Panc1 (cell line): ENCODE measurements around the gene TMEM156. TPM values are rescaled to one million over a fixed set of nuclear protein-coding genes. Genes with fewer than 3 reads are reported as not detected.

Source experiments
- ATAC-seq: fragments of 200-7000 bp; cut with Tn5 transposase; 2 replicates; pipeline ENCODE4 v1.9.1; 2020; ENCODE audit warnings: mild to moderate bottlenecking, moderate library complexity
- BruUV-seq: library from RNA; stranded (reverse); fragments of 400-500 nt; replicated peaks from 2 replicates; lab custom pipeline; 2021; lab: Mats Ljungman, UMichigan
- CTCF ChIA-PET: fragments of 300-600 bp; sonication (Branson Sonifier 250); formaldehyde crosslinking; loops from one replicate; lab custom pipeline; 2022; ENCODE audit warnings: antibody characterized with exemption; lab: Charles Lee
- POLR2A ChIA-PET: fragments of 300-600 bp; sonication (Branson Sonifier 250); formaldehyde crosslinking; loops from one replicate; lab custom pipeline; 2022; ENCODE audit warnings: antibody characterized with exemption; lab: Charles Lee
- DNase-seq: peaks from one replicate; pipeline ENCODE4 v3.0.0-alpha.2; 2010; ENCODE audit warnings: low read depth, low spot score
- H3K27ac ChIP-seq: 2 replicates; pipeline ENCODE4 v1.5.1; 2011; ENCODE audit warnings: mild to moderate bottlenecking, low read length, inconsistent platforms
- H3K27me3 ChIP-seq: fragments of 200-500 bp; sonication (Bioruptor generic); 2 replicates; pipeline ENCODE4 v1.6.0; 2014; ENCODE audit warnings: low read length, inconsistent platforms; ENCODE audit not compliant: control insufficient read depth, insufficient read depth
- H3K36me3 ChIP-seq: fragments of 200-500 bp; sonication (Bioruptor generic); 2 replicates; pipeline ENCODE4 v1.5.1; 2014; ENCODE audit warnings: inconsistent platforms, mild to moderate bottlenecking, low read length, moderate library complexity; ENCODE audit not compliant: control insufficient read depth, insufficient read depth
- H3K4me1 ChIP-seq: 2 replicates; pipeline ENCODE4 v1.5.1; 2011; ENCODE audit warnings: inconsistent platforms, mild to moderate bottlenecking, low read length, moderate library complexity; ENCODE audit not compliant: control insufficient read depth, insufficient read depth
- H3K4me3 ChIP-seq, 2 experiments: 2 replicates each; pipeline ENCODE4 v1.5.1; 2011 to 2012; ENCODE audit warnings: low read depth in 2 of 2, low read length in 2 of 2, mild to moderate bottlenecking in 2 of 2, inconsistent platforms in 1 of 2, moderate library complexity in 1 of 2
- H3K9me3 ChIP-seq: fragments of 200-500 bp; sonication (Bioruptor generic); 2 replicates; pipeline ENCODE4 v1.5.1; 2014; ENCODE audit warnings: low read depth, mild to moderate bottlenecking, inconsistent platforms, low read length, moderate library complexity; ENCODE audit not compliant: control insufficient read depth, insufficient read depth
- CTCF ChIP-seq: fragments of 450-650 bp; IDR thresholded peaks from 2 replicates; pipeline ENCODE4 v1.5.1; 2017; ENCODE audit warnings: mild to moderate bottlenecking
- POLR2AphosphoS5 ChIP-seq: IDR thresholded peaks from 2 replicates; pipeline ENCODE4 v1.6.1; 2012; ENCODE audit warnings: mild to moderate bottlenecking, low read depth, low read length, moderate library complexity
- REST ChIP-seq, 2 experiments: IDR thresholded peaks; 2 replicates each; pipeline ENCODE4 v1.6.1; 2011 to 2012; ENCODE audit warnings: low read depth in 2 of 2, control low read depth in 1 of 2, low read length in 1 of 2, mild to moderate bottlenecking in 1 of 2, moderate library complexity in 1 of 2; ENCODE audit not compliant: insufficient read depth in 1 of 2
- SIN3A ChIP-seq: IDR thresholded peaks from 2 replicates; pipeline ENCODE4 v1.6.1; 2012; ENCODE audit warnings: low read depth, mild to moderate bottlenecking, low read length, moderate library complexity, borderline replicate concordance; ENCODE audit not compliant: insufficient read depth
- TCF7L2 ChIP-seq: IDR thresholded peaks from 2 replicates; pipeline ENCODE4 v1.6.1; 2011; ENCODE audit warnings: mild to moderate bottlenecking, low read depth, low read length, inconsistent platforms
- in situ Hi-C: cut with HindIII; loops from 2 replicates; pipeline ENCODE4 v1.10.0; 2016; ENCODE audit warnings: low sequenced_read_pairs, low pct_unique_long_range_greater_than_20kb
- intact Hi-C: fragments of 100-400 bp; cut with micrococcal nuclease; formaldehyde crosslinking; loops from one replicate; pipeline ENCODE4 v1.10.0; 2022; ENCODE audit not compliant: unreplicated experiment
- total RNA-seq: library from RNA; stranded (reverse); gene quantifications from one replicate; pipeline ENCODE4 v1.2.1, GENCODE V29; 2021; ENCODE audit not compliant: unreplicated experiment

TMEM156 gene
- total RNA-seq, 1 experiment from 2014 or later, result 5.8 TPM

- Histone ChIP-seq H3K36me3 (no peaks in the 10 kb centered on the region; the same call in 1 of the 2 replicates), H3K27me3 (no peaks in the 10 kb centered on the region), H3K9me3 (no peaks in the 10 kb centered on the region), H3K27ac (peak overlapping the region; percentile 34; the same call in 1 of the 2 replicates), H3K4me3 (no peak overlapping the region), H3K4me1 (peaks cover 18% of the 10 kb centered on the region)
- no peak for TF ChIP-seq CTCF
- TF ChIP-seq TCF7L2, result no peak
- no peak for TF ChIP-seq REST (IDR thresholded peaks at IDR 0.05; ENCODE audit: insufficient read depth in 1 of 2, low read depth in 2 of 2, low read length in 1 of 2)
- no peak for TF ChIP-seq SIN3A
- no peak for TF ChIP-seq POLR2AphosphoS5
- ChIA-PET POLR2A (no interaction called here), CTCF (no interaction called here)
- no peak for ATAC-seq
- no TSS peak for BruUV-seq
- in situ Hi-C loops, result no loop called here
- no peak for DNase-seq
- intact Hi-C loops, result no loop called here
Measured at GRCh38 chr4:39063430-39063829, 31.2 kb upstream of the TMEM156 start.

GRCh38 chr4:39062770-39063097 is 30.5 kb upstream of the TMEM156 start:
- in situ Hi-C loops (no loop called here), intact Hi-C loops (no loop called here)
- DNase-seq (no peak), ATAC-seq (no peak)
- H3K27me3 ChIP-seq, result no peaks in the 10 kb centered on the region
- no peak for TF ChIP-seq CTCF
- no peak for TF ChIP-seq TCF7L2
- TF ChIP-seq REST (IDR thresholded peaks at IDR 0.05; ENCODE audit: insufficient read depth in 1 of 2, low read depth in 2 of 2, low read length in 1 of 2), result no peak
- TF ChIP-seq SIN3A, result no peak
- TF ChIP-seq POLR2AphosphoS5, result no peak
- no peak overlapping the region for H3K27ac ChIP-seq
- no peak overlapping the region; a peak in 1 of 4 replicates for H3K4me3 ChIP-seq
- no peaks in the 10 kb centered on the region; the same call in 1 of the 2 replicates for H3K36me3 ChIP-seq
- peaks cover 18% of the 10 kb centered on the region for H3K4me1 ChIP-seq
- POLR2A ChIA-PET, result no interaction called here
- H3K9me3 ChIP-seq, result no peaks in the 10 kb centered on the region
- BruUV-seq, result no TSS peak
- CTCF ChIA-PET, result no interaction called here
